GM21515 (cell line): ENCODE results near the gene TNFSF9.
"Not testable (repeated sequence)": the region's sequence is repeated elsewhere in the genome, so short reads cannot be mapped to it uniquely, and the experiment has no call there.

ENCODE experiments used
- ATAC-seq: cut with Tn5 transposase; IDR thresholded peaks from one replicate; pipeline ENCODE4 v1.9.1; 2021; ENCODE audit not compliant: unreplicated experiment

Gene TNFSF9

GRCh38 chr19:6532244-6532999, 1.6 kb downstream of the TNFSF9 start:
- ATAC-seq: no peak

- no peak for ATAC-seq
These were observed 2.1 kb downstream of the TNFSF9 start for GRCh38 chr19:6533000-6533328.

DNA sequence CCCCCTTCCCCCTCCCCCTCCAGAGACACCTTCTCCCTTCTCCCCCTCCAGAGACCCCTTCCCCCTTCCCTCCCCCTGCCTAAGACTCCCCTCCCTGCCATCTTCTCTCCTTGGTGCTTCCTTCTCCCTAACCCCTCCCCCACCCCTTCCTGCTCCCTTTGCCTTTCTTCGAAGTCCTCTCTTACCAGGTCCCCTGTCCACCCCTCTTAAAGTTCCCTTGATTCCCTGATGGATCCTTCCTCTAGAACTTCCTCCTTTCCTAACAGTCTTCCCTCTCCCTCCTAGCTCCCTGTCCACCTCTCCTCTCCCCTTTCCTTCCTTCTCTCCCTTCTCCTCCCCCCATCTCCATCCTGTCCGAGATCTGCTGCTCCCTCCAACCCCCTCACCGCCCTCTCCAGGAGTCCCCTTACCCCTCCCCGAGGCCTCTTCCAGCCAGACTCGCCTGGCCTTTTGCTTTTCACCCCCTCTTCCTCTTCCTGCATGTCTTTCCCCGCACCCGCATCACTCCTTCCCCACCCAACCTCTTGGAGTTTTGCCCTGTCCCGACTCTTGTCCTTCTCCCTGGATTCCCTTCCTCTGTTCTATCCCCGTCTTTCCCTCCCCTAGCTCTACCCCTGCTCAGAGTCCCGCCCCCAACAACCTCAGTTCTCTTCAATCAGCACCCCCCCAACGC, 3.1 kb downstream of the TNFSF9 start:
- no peak for ATAC-seq

DNA sequence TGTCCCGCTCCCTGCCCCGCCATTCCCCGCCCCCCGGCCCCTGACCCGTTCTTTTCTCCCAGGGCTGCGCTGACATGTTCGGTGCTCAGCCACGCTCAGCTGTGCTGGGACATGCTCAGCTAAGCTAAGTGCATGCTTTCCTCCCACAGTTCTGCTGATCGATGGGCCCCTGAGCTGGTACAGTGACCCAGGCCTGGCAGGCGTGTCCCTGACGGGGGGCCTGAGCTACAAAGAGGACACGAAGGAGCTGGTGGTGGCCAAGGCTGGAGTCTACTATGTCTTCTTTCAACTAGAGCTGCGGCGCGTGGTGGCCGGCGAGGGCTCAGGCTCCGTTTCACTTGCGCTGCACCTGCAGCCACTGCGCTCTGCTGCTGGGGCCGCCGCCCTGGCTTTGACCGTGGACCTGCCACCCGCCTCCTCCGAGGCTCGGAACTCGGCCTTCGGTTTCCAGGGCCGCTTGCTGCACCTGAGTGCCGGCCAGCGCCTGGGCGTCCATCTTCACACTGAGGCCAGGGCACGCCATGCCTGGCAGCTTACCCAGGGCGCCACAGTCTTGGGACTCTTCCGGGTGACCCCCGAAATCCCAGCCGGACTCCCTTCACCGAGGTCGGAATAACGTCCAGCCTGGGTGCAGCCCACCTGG, 3.7 kb downstream of the TNFSF9 start:
- no peak for ATAC-seq

DNA sequence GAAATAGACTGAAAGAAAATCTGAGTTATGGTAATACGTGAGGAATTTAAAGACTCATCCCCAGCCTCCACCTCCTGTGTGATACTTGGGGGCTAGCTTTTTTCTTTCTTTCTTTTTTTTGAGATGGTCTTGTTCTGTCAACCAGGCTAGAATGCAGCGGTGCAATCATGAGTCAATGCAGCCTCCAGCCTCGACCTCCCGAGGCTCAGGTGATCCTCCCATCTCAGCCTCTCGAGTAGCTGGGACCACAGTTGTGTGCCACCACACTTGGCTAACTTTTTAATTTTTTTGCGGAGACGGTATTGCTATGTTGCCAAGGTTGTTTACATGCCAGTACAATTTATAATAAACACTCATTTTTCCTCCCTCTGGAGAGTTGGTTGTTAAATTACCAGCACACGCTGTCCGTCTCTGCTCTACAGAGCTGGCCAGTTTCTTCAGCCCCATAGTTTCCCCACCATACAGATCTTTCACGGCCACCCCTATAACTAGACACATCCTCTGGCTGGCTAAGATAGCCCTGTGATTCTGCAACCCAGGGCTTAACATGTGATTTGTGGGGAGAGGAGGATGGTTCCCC, 4.8 kb downstream of the TNFSF9 start:
- no peak for ATAC-seq

DNA sequence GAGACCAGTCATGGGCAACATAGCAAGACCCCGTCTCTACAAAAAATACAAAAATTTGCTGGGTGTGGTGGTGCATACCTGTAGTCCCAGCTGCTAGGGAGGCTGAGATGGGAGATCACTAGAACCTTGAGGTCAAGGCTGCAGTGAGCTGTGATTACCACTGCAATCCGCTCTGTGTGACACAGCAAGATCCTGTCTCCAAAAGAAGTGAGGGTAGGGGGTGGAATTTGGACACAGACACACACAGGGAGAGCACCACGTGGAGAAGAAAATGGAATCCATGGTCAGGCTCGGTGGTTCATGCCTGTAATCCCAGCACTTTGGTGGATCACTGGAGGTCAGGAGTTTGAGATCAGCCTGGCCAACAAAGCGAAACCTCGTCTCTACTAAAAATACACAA, 8.7 kb downstream of the TNFSF9 start:
- no peak for ATAC-seq

DNA sequence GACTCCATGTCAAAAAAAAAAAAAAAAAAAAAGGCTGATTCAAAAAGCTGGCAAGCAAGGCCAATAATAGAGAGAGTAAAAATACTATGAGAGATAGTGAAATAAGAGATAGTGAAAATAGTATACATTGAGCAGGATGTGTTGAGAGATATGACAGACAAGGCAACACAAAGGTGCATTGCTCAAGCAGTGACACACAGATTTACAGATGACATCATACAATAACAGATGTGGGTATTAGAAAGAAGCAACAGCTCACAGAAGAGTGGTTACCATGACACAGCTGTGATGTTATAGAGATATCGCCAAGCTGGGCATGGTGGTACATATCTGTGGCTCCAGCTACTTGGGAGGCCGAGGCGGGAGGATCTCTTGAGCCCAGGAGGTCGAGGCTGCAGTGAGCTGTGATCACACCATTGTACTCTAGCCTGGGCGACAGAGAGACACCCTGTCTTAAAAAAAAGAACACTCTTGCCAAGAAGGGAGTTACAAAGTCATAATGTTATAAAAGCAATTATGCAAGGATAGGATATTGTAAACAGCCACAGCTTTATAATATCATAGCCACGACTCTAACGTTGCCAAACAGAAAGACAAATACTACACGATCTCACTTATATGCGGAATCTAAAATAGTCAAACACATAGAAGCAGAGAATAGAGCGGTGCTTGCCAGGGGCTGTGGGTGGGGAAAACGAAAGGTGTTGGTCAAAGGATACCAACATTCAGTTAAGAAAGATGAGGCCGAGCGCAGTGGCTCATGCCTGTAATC, 10.3 kb downstream of the TNFSF9 start:
- no peak for ATAC-seq

- no peak for ATAC-seq
These were observed 13.1 kb downstream of the TNFSF9 start for GRCh38 chr19:6543866-6544347.

DNA sequence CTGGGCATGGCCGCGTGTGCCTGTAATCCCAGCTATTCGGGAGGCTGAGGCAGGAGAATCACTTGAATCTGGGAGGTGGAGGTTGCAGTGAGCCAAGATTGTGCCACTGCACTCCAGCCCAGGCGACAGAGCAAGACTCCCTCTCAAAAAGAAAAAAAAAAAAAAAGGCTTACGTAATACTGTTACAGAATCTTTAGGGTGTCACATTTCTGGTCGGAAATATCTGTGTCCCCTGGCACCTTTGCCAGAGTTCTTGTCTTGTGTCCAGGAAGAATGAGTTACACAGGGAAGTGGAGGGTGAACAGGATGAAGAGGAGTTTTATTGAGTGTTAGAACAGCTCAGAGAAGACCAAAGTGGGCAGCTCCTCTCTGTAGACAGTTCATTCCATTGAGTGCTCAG, 19.9 kb downstream of the TNFSF9 start:
- not testable (repeated sequence) for ATAC-seq

DNA sequence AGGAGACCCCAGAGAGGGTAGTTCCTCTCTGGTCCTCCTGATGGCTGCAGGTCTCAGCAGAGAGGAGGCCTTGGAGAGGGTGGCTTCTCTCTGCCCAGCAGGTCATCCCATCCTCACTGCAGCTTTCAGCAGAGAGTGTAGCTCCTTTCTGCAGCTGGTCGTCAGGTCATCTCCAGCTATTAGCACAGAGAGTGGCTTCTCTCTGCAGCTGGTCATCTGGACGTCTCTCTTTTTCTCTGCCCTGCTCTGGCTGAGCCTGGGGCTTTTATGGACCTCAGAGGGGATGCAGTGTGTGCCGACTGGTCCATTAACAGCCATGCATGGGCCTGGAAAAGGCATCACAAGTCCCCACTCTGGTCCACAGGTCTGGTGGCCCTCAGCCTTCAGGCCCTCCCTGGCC, 20.3 kb downstream of the TNFSF9 start:
- no peak for ATAC-seq

- peak; percentile 50 for ATAC-seq
These were observed 21.0 kb downstream of the TNFSF9 start for GRCh38 chr19:6551607-6552450.

GRCh38 chr19:6556043-6556449, 25.2 kb downstream of the TNFSF9 start:
- no peak for ATAC-seq

DNA sequence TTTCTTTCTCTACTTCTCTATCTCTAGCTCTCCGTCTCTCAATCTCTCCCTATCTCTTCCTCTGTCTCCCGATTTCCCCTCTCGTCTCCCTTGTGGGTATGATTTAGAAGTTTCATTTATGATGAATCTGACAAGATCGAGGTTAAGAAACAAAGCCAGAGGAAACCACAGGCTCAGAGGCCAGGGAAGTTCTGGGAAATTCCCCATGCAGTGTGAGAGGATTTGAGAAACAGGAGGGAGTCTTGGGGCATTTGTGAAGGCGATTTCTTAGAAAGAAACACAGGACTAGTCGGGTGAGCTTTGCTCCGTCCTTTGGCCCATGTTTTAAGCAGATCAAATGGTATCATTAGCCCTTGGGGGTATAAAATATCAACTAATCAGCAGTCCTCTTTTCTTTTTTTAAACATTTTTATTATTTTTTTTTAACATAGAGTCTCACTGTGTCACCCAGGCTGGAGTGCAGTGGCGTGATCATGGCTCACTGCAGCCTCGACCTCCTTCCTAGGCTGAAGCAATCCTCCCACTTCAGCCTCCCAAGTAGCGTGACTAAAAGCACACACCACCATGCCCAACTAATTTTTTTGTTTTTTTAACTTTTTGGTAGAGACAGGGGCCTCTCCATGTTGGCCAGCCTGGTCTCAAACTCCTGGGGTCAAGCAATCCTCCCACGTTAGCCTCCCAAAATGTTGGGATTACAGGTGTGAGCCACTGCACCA, 25.8 kb downstream of the TNFSF9 start:
- no peak for ATAC-seq

GRCh38 chr19:6562437-6562836, 31.6 kb downstream of the TNFSF9 start:
- not testable (repeated sequence) for ATAC-seq

- no peak for ATAC-seq
These were observed 33.6 kb downstream of the TNFSF9 start for GRCh38 chr19:6564393-6564792.

- ATAC-seq: not testable (repeated sequence)
These were observed 35.9 kb downstream of the TNFSF9 start for GRCh38 chr19:6566727-6567126.

DNA sequence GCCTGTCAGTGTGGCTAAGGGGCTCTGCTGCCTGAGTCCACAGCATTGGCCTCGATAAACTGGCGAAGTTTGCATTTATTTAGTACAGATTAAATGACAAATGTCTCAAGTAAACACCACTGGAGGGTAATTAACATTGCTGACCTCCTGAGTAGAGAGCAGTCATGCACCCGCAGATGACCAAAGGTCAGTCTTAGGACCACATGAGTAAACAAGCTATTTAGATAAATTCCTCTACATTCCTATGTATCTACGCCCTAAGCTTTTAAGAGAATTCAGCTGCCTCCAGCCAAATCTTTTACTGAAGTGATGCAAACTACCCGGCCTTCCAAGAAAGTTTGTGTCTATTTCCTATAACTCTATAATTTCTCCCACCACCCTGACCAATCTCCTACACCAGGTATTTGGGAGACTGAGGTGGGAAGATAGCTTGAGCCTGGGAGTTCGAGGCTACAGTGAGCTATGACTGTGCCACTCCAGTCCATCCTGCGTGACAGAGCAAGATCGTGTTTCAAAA, 37.2 kb downstream of the TNFSF9 start:
- ATAC-seq: no peak

DNA sequence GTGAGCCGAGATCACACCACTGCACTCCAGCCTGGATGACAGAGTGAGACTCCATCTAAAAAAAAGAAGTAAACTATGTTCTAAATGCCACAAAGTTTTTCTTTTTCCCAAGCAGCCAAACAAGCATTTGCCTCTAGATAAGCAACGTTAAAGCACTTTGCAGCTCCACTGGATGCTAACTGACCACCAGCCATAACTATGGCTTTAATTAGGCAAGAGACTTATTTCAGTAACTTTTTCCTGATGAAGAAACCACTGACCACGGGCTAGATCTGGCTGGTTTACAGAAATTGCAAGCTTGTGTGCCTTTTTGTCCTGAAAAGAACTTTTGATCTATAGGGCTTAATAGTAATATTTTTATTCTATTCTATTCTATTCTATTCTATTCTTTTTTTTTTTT, 38.0 kb downstream of the TNFSF9 start:
- ATAC-seq: no peak

DNA sequence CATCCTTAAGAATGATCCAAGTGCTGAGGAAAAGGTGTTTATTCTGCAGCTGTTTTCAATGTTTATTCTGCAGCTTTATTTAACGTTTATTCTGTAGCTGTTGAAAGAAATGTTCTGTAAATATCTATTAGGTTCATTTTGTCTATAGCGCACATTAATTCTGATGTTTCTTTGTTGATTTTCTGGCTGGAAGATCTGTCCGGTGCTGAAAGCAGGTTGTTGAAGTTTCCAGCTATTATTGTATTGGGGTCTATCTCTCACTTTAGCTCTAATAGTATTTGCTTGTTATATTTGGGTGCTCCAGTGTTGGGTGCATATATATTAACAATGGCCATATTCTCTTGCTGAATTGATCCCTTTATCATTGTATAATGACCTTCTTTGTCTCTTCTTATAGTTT, 39.9 kb downstream of the TNFSF9 start:
- ATAC-seq: no peak
